IPS-11a (cell line): ENCODE data around the gene INPP5A.

ENCODE experiments used
- H3K4me3 ChIP-seq: one replicate; pipeline ENCODE4 v1.5.1; 2013; ENCODE audit warnings: low read depth, low read length, control low read depth

Gene INPP5A

GRCh38 chr10:132610071-132610701 is 72.6 kb downstream of the INPP5A start:
- no peak overlapping the region for H3K4me3 ChIP-seq

- no peak overlapping the region for H3K4me3 ChIP-seq
Measured at GRCh38 chr10:132611026-132611910, 73.7 kb downstream of the INPP5A start.

- no peak overlapping the region for H3K4me3 ChIP-seq
Measured at GRCh38 chr10:132611986-132612385, 74.4 kb downstream of the INPP5A start.

GRCh38 chr10:132612571-132613504 is 75.3 kb downstream of the INPP5A start:
- H3K4me3 ChIP-seq = no peak overlapping the region

- no peak overlapping the region for H3K4me3 ChIP-seq
Measured at GRCh38 chr10:132613566-132614348, 76.2 kb downstream of the INPP5A start.

- no peak overlapping the region for H3K4me3 ChIP-seq
Measured at GRCh38 chr10:132614431-132615340, 77.1 kb downstream of the INPP5A start.

GRCh38 chr10:132615341-132616169 is 78.0 kb downstream of the INPP5A start:
- no peak overlapping the region for H3K4me3 ChIP-seq

- no peak overlapping the region for H3K4me3 ChIP-seq
Measured at GRCh38 chr10:132616170-132616995, 78.8 kb downstream of the INPP5A start.

- H3K4me3 ChIP-seq = no peak overlapping the region
Measured at GRCh38 chr10:132616996-132617736, 79.6 kb downstream of the INPP5A start.

- no peak overlapping the region for H3K4me3 ChIP-seq
Measured at GRCh38 chr10:132617737-132618052, 80.1 kb downstream of the INPP5A start.

GRCh38 chr10:132618158-132618919 is 80.8 kb downstream of the INPP5A start:
- H3K4me3 ChIP-seq = no peak overlapping the region

GRCh38 chr10:132619927-132620326 is 82.3 kb downstream of the INPP5A start:
- no peak overlapping the region for H3K4me3 ChIP-seq

GRCh38 chr10:132624061-132624846 is 86.7 kb downstream of the INPP5A start:
- H3K4me3 ChIP-seq = no peak overlapping the region

GRCh38 chr10:132624847-132625471 is 87.4 kb downstream of the INPP5A start:
- H3K4me3 ChIP-seq = no peak overlapping the region
